PC-3 (cell line): Measurements from ENCODE around the gene ACR.
"Not testable (repeated sequence)": the region's sequence is repeated elsewhere in the genome, so short reads cannot be mapped to it uniquely, and the experiment has no call there.

Experiments
- EZH2 ChIP-seq: fragments of 300-600 bp; sonication (generic); IDR thresholded peaks from one replicate; pipeline ENCODE4 v1.6.1; 2017; ENCODE audit warnings: antibody characterized with exemption, mild to moderate bottlenecking, low read length; ENCODE audit not compliant: unreplicated experiment
- EZH2phosphoT487 ChIP-seq: fragments of 300-600 bp; sonication (generic); IDR thresholded peaks from 2 replicates; pipeline ENCODE4 v1.6.1; 2018; ENCODE audit warnings: mild to moderate bottlenecking, antibody characterized with exemption, low read length, borderline replicate concordance
- TF ChIP-seq, protein P1 (sequence below): fragments of 300-600 bp; sonication (generic); conservative IDR thresholded peaks from 2 replicates; pipeline ENCODE4 v1.5.1; 2017; ENCODE audit warnings: antibody characterized with exemption, low read depth, mild to moderate bottlenecking, low read length

DNA sequence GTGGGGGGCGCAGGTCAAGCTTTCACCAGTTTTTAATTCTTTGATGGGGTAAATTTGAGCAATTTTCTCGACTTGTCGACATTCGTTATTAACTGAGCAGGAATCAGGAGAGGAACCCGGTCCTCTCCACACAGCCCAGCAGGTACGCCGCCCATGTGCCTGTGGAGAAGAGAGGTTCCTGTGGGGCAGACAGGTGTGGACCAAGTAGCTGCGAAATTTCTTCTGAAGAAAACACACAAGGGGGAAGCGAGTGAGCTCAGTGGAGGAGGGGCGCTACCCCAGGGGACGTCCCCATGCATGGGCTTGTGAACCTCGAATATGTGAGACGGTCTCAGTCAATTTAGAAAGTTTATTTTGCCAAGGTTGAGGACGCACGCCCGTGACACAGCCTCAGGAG lies 45.9 kb downstream of the ACR start:
- TF ChIP-seq, protein P1, sequence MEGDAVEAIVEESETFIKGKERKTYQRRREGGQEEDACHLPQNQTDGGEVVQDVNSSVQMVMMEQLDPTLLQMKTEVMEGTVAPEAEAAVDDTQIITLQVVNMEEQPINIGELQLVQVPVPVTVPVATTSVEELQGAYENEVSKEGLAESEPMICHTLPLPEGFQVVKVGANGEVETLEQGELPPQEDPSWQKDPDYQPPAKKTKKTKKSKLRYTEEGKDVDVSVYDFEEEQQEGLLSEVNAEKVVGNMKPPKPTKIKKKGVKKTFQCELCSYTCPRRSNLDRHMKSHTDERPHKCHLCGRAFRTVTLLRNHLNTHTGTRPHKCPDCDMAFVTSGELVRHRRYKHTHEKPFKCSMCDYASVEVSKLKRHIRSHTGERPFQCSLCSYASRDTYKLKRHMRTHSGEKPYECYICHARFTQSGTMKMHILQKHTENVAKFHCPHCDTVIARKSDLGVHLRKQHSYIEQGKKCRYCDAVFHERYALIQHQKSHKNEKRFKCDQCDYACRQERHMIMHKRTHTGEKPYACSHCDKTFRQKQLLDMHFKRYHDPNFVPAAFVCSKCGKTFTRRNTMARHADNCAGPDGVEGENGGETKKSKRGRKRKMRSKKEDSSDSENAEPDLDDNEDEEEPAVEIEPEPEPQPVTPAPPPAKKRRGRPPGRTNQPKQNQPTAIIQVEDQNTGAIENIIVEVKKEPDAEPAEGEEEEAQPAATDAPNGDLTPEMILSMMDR: not testable (repeated sequence)
- not testable (repeated sequence) for TF ChIP-seq EZH2, EZH2phosphoT487
